Breast epithelium (tissue), 3 donors: ENCODE data around the gene RIMBP2.

Source experiments
- POLR2A ChIP-seq: fragments of 450-650 bp; IDR thresholded peaks from one replicate; pipeline ENCODE4 v1.6.1; 2016; ENCODE audit warnings: antibody characterized with exemption, mild to moderate bottlenecking, moderate library complexity
- POLR2AphosphoS5 ChIP-seq, 3 donors: sonication (generic); formaldehyde crosslinking; IDR thresholded peaks; one replicate each; pipeline ENCODE4 v1.6.1; 2017; ENCODE audit warnings: antibody characterized with exemption in 3 of 3
- TF ChIP-seq, protein P1 (sequence below), 3 donors: fragments of 450-650 bp; IDR thresholded peaks; one replicate each; pipeline ENCODE4 v1.5.1; 2016 to 2017; ENCODE audit warnings: antibody characterized with exemption in 3 of 3, mild to moderate bottlenecking in 3 of 3, moderate library complexity in 3 of 3

DNA sequence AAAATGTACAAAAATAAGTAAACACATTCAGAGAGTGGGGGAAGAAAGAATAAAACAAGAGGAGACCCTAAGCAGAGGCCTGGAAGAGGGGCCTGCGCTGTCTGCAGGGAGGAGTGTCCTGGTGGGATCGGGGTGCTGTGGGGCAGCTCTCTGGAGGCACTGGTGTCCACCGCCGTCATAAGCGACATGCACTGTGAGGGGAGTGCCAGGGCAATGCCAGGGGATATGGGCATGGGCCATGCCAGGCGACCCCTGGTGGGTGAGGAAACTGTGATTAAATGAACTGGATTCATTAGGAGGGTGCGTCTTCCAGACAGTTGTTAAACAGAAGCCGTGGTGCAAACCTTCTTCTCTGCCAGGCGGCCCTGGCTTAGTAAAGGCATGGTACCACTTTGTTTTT is 261.8 kb downstream of the RIMBP2 start:
- TF ChIP-seq POLR2A (no peak), POLR2AphosphoS5 (IDR thresholded peaks at IDR 0.05) (no peak)
- TF ChIP-seq, protein P1, sequence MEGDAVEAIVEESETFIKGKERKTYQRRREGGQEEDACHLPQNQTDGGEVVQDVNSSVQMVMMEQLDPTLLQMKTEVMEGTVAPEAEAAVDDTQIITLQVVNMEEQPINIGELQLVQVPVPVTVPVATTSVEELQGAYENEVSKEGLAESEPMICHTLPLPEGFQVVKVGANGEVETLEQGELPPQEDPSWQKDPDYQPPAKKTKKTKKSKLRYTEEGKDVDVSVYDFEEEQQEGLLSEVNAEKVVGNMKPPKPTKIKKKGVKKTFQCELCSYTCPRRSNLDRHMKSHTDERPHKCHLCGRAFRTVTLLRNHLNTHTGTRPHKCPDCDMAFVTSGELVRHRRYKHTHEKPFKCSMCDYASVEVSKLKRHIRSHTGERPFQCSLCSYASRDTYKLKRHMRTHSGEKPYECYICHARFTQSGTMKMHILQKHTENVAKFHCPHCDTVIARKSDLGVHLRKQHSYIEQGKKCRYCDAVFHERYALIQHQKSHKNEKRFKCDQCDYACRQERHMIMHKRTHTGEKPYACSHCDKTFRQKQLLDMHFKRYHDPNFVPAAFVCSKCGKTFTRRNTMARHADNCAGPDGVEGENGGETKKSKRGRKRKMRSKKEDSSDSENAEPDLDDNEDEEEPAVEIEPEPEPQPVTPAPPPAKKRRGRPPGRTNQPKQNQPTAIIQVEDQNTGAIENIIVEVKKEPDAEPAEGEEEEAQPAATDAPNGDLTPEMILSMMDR (IDR thresholded peaks at IDR 0.05), result no peak
